Stimulated activated CD4-positive, alpha-beta T cell treated with anti-CD3 and anti-CD28 coated beads, TNF-alpha, amount 100 ng/mL, for 48 hours (primary cell): ENCODE results near the gene GFOD1.

Source experiments
- DNase-seq, 3 donors: peaks; one replicate each; pipeline ENCODE4 v3.0.0-alpha.2; 2020; ENCODE audit warnings: low read depth in 3 of 3

The GFOD1 gene

DNA sequence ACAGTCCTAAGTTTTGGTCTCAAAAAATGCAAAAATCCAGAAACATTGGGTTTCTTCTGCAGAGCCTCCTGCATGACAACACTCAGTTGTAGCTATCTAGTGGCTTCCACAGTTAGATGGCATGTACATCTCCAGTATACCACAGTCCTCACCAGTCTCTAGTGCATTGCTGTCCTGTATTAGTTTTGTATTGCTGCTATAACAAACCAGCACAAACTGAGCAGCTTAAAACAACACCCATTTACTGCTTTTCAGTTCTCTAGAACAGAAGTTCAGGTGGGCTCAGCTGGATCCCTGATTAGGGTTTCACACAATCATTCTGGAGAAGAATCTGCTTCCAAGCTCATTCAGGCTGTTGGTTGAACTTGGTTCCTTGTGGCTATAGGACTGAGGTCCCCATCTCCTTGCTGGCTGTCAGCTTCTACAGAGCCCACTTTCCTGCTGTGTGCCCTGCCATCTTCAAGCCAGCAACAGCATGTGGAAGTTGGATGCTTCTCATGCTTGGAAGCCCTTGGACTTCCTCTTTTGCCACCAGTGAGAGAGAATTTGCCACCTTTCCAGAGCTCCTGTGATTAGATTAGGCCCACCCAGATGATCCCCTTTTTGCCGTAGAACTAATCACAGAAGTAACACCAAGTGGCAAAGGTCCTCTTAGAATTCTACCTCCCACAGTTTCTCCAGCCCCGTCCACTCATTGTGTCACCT, 110.2 kb downstream of the GFOD1 start:
- DNase-seq = no peak

DNA sequence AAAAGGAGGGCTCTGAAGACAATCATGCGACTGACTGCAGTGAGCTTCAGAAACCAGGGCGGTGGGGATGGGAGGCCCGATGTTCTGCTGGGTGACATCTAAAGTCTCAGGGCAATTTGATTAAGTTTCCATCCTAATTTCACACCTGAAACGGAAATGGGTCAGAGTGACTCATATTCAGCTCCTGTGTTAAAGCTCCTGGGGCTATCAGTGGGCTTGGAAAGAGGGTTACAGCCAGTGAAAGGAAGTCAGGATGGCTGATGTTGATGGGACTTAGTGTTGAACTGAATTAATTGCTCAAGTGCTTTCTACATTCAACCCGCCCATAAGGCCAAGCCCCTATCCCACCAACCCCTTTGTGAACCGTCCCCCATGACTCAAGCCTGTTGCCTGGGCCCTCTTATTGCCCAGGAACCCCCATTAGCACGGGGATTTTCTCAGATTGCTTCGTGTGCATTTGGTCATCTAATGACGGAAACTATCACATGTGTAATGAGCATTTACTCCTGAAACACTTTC, 112.0 kb downstream of the GFOD1 start:
- DNase-seq = peak in 2 of 3 donors; percentile 38 to 46

GRCh38 chr6:13373919-13374318, 113.5 kb downstream of the GFOD1 start:
- DNase-seq = no peak

- DNase-seq = no peak
Observed at GRCh38 chr6:13373488-13373886, 113.9 kb downstream of the GFOD1 start.

GRCh38 chr6:13372688-13373487, 114.5 kb downstream of the GFOD1 start:
- no peak for DNase-seq

DNA sequence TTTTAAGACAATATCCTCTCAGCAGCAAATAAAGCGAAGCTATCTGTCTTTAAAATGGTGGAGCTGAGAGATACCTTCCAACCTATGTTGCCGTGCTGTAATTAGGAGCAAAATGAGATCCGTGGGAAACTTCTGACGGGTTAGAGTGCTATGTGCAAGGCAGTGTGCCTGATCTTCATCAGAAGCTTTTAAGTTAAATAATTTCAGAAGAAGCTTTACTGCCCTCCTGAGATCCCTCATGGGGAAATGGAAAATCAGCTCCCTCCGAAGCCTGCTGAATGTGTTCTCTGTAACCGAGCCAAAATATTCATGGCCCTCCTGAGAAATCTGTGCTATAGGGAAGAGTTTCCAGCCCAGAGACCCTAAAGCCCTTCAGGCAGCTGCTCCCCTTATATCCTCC, 115.3 kb downstream of the GFOD1 start:
- DNase-seq = no peak

DNA sequence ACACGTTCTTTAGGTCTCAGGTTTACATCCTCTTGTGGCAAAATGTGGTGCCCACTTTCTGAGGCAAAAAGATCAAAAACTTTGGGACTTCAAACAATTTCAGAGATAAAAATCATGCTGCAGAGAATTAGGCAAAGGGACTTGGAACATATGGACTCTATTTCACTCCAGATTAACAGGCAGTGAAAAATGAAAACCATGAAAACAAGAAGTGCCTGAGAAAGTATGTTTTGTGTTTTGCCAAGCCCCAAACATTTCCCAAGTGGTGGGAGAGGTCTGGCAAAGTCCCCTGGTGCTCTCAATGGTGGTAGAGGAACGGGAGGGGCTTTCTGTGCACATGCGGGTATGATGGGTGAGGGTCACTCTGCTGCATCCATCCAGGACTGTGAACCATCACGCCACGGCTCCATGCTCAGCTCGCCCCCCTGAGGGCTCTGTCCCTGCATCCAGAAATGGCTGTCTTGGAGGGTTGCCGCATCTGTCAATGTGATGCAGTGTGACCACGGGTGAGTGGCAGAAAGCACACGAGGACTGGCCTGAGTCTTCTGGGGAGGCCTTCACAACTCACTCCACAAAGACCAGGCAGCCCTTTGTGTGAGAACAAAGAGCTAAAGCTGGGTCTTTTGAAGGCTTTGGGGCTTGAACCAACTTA, 115.9 kb downstream of the GFOD1 start:
- no peak for DNase-seq

DNA sequence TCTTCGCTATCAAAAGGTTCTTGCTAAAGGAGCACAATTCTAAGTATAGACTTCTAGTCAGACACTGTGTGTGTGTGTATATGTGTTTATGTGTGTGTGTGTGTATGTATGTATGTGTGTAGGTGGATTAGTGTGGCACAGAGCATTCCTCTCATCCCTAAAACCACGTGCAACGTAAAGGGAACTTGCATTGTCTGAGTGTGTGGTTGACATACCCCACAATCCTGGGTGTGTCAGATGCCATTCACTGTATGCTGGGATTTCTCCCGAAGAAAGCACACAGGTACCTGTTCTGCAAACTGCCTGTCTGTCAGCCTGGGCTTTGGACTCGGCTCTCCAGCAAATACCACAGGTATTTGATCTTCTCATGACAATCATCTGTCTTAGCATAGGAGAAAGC, 116.8 kb downstream of the GFOD1 start:
- DNase-seq = no peak

GRCh38 chr6:13369591-13369990, 117.8 kb downstream of the GFOD1 start:
- DNase-seq = no peak

- no peak for DNase-seq
Observed at GRCh38 chr6:13368731-13369115, 118.7 kb downstream of the GFOD1 start.

- DNase-seq = no peak
Observed at GRCh38 chr6:13368079-13368730, 119.2 kb downstream of the GFOD1 start.

DNA sequence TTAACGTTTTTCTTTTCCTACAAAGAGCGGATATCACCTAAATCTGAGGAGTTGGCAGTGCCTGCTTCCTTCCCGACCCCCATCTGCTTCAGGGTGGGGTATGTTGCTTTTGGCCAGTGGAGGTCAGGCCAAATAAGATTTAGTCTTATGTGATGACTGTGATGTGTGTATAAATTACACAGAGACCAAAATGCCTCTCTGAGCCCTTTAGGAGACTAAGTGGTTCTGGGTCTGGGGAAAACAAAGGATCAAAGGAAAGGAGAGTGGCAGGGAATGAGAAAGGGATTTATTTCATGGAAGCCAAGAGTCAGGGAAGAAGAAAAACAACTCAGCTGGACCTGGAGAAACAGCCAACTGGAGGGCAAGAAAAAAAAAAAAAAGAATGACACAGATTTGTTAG, 120.0 kb downstream of the GFOD1 start:
- DNase-seq = no peak

DNA sequence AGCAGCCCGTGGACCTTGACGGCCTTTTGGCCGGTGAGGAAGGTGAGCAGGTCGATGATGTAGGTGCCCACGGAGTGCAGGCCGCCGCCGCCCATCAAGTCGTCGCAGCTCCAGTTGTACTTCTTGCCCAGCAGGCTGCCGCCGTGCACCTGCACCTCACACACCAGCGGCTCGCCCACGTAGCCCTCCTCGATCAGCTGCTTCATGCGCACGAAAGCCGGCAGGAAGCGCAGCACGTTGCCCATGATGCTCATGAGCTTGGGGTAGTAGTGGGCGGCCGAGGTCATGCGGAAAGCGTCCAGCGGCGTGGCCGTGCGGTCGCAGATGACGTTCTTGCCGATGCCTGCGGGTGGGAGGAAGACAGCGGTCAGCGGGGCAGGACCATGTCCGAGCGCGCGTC, 122.1 kb downstream of the GFOD1 start:
- DNase-seq = no peak

DNA sequence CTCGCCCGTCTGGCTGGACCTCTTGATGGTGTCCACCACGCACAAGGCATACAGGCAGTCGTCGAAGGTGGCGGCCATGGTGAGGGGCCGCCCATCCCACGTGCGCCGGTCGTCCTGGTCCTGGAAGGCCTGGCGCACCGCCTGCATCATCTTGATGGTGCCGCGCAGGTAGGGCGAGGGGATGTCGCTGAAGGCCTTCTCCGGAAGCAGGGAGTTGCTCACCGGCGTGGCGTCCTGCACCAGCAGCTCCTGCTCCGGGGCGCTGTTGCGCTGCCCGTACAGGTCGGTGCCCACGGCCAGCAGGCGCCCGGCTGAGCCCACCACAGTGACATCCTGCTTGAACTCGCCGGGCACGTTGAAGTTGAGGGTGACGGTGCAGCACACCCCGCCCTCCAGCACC, 122.6 kb downstream of the GFOD1 start:
- no peak for DNase-seq

DNA sequence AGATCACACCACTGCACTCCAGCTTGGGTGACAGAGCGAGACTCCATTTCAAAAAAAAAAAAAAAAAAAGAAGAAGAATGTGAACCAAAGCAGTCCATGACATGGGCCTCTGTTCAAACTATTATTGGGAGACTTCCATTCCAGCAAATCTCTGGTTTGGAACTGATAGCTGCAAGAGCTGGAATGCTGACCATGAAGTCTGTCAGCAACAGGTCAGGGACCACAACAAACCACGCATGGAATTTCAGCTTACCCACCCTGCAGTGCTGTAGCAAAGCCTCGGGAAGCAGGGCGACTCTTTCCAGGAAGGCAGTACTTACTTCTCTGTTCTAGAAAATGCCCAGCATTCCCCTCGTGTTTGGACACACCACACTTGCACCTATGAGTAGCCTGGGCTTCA, 125.0 kb downstream of the GFOD1 start:
- DNase-seq = no peak

DNA sequence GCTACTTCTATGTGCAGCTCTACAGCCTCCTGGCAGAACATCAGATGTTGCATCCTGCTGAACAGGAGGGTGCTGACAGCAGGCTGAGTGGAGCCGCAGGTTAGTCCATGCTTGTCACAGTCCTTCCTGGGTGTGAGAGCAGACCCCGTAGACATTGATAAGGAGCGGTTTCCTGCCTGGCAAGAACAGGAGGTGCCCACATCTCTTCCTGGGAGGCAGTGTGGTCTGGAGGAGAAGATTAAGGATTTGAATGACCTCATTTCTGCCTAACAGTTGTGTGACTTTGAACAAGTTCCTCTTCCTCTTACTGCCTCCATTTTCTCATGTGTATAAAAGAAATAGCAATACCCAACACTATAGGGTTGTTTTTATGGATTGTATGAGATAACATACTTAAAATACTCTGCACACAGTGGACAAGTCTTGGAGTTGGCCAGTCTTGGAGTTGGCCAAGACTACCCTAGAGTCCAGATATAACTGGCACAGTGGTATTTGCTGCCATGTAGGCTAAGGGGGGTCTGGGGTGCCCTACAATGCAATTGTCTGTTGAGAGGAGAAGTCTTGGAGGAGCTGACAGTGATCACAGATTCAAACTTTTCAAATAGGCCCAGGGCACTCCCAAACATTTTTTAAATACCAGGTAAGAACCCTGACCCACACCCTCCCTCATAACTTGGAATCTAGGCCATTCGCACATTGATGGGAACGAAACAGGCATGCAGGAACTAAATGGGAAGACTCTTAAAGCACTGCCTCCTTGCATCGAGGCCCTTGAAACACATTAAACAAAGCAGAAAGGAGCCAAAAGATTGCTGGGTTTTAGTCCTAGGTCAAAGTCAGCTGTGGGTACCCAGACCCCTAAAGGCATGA, 126.5 kb downstream of the GFOD1 start:
- DNase-seq = no peak

DNA sequence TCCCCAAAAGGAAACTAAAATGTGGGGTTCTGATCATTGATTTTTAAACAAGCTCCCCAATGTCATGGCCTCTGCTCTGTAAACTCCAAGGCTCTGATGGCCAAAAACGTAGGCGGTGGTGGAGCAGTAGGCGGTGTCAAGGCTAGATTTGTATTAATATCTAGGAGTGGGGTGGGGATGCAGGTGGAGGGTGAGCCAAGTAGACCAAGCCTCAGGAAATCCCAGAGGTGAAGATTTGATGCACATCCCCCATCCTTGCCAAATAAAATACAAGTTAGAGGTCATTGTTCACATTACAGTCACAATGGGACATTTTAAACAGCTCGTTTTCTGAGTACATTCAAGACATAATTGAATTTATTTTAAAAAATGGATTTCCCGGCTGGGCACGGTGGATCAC, 128.1 kb downstream of the GFOD1 start:
- no peak for DNase-seq

GRCh38 chr6:13358511-13358910, 128.9 kb downstream of the GFOD1 start:
- no peak for DNase-seq

DNA sequence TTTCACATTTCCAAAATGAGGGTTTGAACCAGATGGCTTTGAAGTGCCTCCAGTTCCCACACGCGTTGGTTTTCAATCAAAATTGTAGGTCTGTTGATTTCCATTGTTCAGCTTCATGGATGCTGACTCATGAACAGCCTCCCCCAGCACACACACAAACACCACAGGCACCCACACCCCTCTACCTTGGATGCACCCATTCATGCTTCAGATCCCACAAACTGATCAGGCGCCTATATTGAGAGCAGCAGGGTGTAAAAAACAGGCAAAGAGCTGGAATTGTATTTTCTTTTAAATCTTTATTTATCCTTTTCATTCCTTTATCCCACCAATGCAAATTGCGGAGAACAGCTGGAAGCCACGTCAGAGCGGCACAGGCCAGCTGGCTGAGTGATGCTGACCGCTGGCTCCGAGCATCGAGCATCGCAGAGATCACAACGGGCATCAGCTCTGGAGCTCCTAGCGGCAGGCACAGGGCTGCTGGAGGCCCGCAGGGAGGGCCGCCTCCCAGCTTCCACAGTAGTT, 129.8 kb downstream of the GFOD1 start:
- DNase-seq = no peak

DNA sequence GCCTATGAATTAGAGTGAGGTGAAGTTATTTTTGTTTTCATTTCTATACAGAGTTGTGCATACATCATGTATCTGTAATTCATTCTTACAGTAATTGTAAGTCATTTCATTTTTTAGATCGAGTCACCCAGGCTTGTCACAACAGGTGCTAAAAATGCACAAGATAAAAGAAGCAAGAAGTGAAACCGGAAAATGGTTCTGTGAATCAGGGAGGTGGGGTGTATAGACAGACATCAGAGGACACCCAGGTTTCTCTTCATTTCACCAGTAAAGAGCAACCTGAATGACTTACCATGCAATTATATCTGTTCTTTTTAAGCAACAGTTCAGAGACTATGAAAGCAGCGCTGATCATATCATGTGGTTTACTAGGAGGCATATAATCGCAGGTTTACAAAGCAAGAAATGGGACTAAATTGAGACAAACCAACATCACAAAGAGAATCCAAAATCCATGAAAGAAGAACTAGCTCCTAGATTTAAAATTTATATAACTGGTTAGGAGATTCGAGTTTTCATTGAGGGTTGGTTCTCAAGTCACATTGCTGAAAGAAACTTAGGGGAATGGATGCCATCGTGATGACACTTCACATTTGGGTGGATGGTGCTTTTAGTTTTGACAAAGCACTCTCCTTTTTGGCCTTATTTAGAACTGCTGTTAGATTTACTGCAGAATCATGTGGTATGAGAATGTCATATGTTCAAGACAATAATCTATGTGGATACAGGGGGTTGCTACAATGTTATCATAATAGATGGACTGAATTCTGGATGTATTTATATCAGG, 131.2 kb downstream of the GFOD1 start:
- DNase-seq = no peak
